Transverse colon (tissue), 4 donors: ENCODE measurements around the gene RAD23B. TPM values are rescaled to one million over a fixed set of nuclear protein-coding genes. Genes with fewer than 3 reads are reported as not detected.

Experiments
- DNase-seq: peaks from one replicate; pipeline ENCODE4 v3.0.0-alpha.2; 2019
- H3K27ac ChIP-seq, 4 donors: fragments of 200-600 bp; sonication (generic); 2 replicates each; pipeline ENCODE4 v1.5.1; 2016 to 2018; ENCODE audit warnings: inconsistent platforms in 4 of 4
- H3K27me3 ChIP-seq: fragments of 200-600 bp; sonication (generic); 2 replicates; pipeline ENCODE4 v1.5.1; 2017; ENCODE audit warnings: inconsistent platforms
- H3K36me3 ChIP-seq, 4 donors: fragments of 200-600 bp; sonication (generic); 2 replicates each; pipeline ENCODE4 v1.5.1; 2017 to 2019; ENCODE audit warnings: inconsistent platforms in 4 of 4
- H3K4me1 ChIP-seq, 4 donors: fragments of 200-600 bp; sonication (generic); 2 replicates each; pipeline ENCODE4 v1.5.1; 2017 to 2020; ENCODE audit warnings: inconsistent platforms in 4 of 4
- H3K4me3 ChIP-seq, 4 donors: fragments of 200-600 bp; sonication (generic); 1 replicate in 1 of 4; 2 replicates in 3 of 4; pipeline versions ENCODE4 v1.5.1 to v1.6.1; 2017 to 2019; ENCODE audit warnings: inconsistent platforms in 4 of 4
- H3K9me3 ChIP-seq, 2 donors: fragments of 200-600 bp; sonication (generic); 2 replicates each; pipeline ENCODE4 v1.5.1; 2017 to 2019; ENCODE audit warnings: inconsistent platforms in 2 of 2
- EP300 ChIP-seq: sonication (generic); formaldehyde crosslinking; IDR thresholded peaks from one replicate; pipeline ENCODE4 v1.6.1; 2017; ENCODE audit warnings: antibody characterized with exemption, low read depth
- POLR2A ChIP-seq: fragments of 450-650 bp; IDR thresholded peaks from one replicate; pipeline ENCODE4 v1.6.1; 2016; ENCODE audit warnings: antibody characterized with exemption, mild to moderate bottlenecking, moderate library complexity
- POLR2AphosphoS5 ChIP-seq, 3 donors: sonication (generic); formaldehyde crosslinking; IDR thresholded peaks; one replicate each; pipeline ENCODE4 v1.6.1; 2016; ENCODE audit warnings: antibody characterized with exemption in 3 of 3
- WGBS, 2 donors: methylation state at CpG; one replicate each; pipeline ENCODE4 v1.1.5; 2018; ENCODE audit warnings: low coverage in 1 of 2; 5-methylcytosine and 5-hydroxymethylcytosine counted together
- in situ Hi-C, 4 donors: fragments of 200-750 bp; cut with MboI; loops; one replicate each; pipeline versions ENCODE4 v1.15.0 to v1.15.1; 2017; ENCODE audit warnings: low sequenced_read_pairs in 3 of 4, low pct_ligation_motif_present in 1 of 4, low pct_unique_long_range_greater_than_20kb in 1 of 4
- intact Hi-C: fragments of 100-400 bp; cut with DNase I; formaldehyde crosslinking; loops from one replicate; pipeline ENCODE4 v1.15.1; 2023; ENCODE audit warnings: low total_unique reads
- total RNA-seq, 4 donors: library from RNA; depleted of rRNA; stranded (reverse); fragments of >200 nt; gene quantifications; one replicate each; pipeline ENCODE4 v1.1.0, GENCODE V29; 2016
- TF ChIP-seq, protein P1 (sequence below), 5 experiments: fragments of 200-600 bp in 3 of 5; fragments of 450-650 bp in 2 of 5; sonication (generic) in 3 of 5; IDR thresholded peaks; 1 replicate in 2 of 5; 2 replicates in 3 of 5; pipeline ENCODE4 v1.5.1; 2016 to 2017; ENCODE audit warnings: antibody characterized with exemption in 5 of 5, inconsistent platforms in 3 of 5, mild to moderate bottlenecking in 2 of 5, moderate library complexity in 1 of 5

RAD23B gene
- total RNA-seq, 4 donors from 2014 or later: 41.8 to 75.2 (median 54.9) TPM

DNA sequence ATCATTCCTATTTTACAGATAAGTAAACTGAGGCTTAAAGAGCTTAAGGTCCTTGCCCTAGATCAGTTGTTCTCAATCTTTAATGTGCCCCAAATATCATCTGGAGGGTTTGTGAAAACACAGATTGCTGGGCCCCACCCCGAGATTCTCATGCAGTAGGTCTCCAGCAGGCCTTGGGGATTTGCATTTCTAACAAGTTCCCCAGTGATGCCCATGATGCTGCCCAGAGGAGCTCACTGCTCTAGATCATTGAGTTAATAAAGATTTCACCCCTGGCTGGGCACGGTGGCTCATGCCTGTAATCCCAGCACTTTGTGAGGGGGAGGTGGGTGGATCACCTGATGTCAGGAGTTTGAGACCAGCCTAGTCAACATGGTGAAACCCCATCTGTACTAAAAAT is 42.8 kb upstream of the RAD23B start:
- Histone ChIP-seq H3K4me3 (no peak overlapping the region), H3K4me1 (peaks cover 6 to 11% (median 10%) of the 10 kb centered on the region in 4 donors), H3K9me3 (no peaks in the 10 kb centered on the region), H3K36me3 (no peaks in the 10 kb centered on the region), H3K27ac (no peak overlapping the region), H3K27me3 (no peaks in the 10 kb centered on the region)
- 67 to 91% methylated on average over 1 to 2 of the region's 2 CpGs for WGBS, 2 donors
- TF ChIP-seq, protein P1, sequence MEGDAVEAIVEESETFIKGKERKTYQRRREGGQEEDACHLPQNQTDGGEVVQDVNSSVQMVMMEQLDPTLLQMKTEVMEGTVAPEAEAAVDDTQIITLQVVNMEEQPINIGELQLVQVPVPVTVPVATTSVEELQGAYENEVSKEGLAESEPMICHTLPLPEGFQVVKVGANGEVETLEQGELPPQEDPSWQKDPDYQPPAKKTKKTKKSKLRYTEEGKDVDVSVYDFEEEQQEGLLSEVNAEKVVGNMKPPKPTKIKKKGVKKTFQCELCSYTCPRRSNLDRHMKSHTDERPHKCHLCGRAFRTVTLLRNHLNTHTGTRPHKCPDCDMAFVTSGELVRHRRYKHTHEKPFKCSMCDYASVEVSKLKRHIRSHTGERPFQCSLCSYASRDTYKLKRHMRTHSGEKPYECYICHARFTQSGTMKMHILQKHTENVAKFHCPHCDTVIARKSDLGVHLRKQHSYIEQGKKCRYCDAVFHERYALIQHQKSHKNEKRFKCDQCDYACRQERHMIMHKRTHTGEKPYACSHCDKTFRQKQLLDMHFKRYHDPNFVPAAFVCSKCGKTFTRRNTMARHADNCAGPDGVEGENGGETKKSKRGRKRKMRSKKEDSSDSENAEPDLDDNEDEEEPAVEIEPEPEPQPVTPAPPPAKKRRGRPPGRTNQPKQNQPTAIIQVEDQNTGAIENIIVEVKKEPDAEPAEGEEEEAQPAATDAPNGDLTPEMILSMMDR (IDR thresholded peaks at IDR 0.05): no peak
- TF ChIP-seq EP300: no peak
- no peak for TF ChIP-seq POLR2AphosphoS5 (IDR thresholded peaks at IDR 0.05)
- no peak for TF ChIP-seq POLR2A
- in situ Hi-C loops (no loop called here), intact Hi-C loops (loop anchor here (10.0 kb wide), 1 partner anchor 105 kb away; no protein-coding TSS in a partner anchor)
- no peak for DNase-seq

DNA sequence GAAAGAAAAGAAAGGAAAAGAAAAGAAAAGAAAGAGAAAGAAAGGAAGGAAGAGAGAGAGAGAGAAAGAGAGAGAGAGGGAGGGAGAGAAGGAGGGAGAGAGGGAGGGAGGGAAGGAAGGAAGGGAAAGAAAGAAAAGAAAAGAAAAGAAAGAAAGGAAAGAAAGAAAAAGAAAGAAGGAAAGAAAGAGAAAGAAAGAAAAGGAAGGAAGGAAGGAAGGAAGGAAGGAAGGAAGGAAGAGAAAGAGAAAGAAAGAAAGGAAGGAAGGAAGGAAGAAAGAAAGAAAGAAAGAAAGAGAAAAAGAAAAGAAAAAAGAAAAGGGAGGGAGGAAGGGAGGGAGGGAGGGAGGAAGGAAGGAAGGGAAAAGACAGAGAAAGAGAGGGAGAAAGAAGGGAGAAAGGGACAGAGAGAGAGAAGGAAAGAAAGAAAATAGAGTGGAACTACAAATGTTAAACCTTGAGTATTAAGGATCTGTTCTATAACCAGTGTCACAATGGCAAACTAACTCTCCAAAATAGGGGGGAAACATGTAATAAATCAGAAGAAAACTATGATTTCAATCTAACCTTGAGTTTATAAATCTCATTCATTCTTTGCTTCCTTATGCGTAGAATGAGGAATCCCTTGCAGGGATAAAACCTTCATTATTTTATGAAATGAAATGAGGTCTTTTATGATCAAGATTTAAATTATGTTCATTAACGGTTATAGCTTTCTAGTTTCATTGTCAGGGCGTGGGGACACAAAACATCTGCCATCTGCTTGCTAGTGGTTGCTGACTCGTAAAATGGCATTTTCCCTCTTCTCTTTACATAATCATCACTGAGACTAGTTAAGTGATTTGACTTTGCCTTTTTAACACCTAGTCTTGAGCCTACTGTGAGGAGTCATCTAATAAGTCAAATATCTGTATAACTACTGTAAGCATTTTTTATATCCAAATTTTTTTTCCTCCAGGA is 40.7 kb upstream of the RAD23B start:
- intact Hi-C loops: loop anchor here (10.0 kb wide), 1 partner anchor 102 kb away; no protein-coding TSS in a partner anchor
- in situ Hi-C loops: no loop called here
- Histone ChIP-seq H3K27me3 (no peaks in the 10 kb centered on the region), H3K27ac (no peak overlapping the region), H3K4me1 (peaks cover 6 to 11% (median 10%) of the 10 kb centered on the region in 4 donors), H3K9me3 (no peaks in the 10 kb centered on the region), H3K4me3 (no peak overlapping the region), H3K36me3 (no peaks in the 10 kb centered on the region)
- TF ChIP-seq, protein P1 (IDR thresholded peaks at IDR 0.05): no peak
- TF ChIP-seq EP300 (no peak), POLR2AphosphoS5 (IDR thresholded peaks at IDR 0.05) (no peak), POLR2A (no peak)
- WGBS, 2 donors: 34 to 45% methylated on average over 4 of the region's 4 CpGs
- DNase-seq: no peak

DNA sequence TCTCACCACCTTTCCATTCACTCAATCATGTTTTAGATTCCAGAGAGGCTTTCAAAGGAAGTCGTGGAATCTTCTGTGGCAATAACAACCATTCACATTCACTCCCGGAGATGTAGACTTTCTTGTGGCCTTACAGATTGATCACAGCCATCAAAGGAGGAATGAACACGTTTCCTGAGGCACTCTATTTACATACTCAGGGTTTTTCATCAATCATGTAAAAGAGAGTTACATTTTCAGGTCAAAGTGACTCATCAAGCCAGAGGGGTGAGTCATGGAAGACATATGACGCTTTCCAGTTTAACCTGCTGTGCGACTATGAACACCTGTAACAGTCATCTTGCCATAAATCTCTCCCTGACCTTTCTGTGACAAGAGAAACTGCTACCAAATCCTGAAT is 39.3 kb upstream of the RAD23B start:
- Histone ChIP-seq H3K27ac (peak overlapping the region in 2 of 4 donors; percentile 46 to 50), H3K36me3 (no peaks in the 10 kb centered on the region), H3K27me3 (no peaks in the 10 kb centered on the region), H3K9me3 (no peaks in the 10 kb centered on the region), H3K4me1 (peaks cover 6 to 11% (median 10%) of the 10 kb centered on the region in 4 donors), H3K4me3 (no peak overlapping the region)
- TF ChIP-seq POLR2A (no peak), POLR2AphosphoS5 (IDR thresholded peaks at IDR 0.05) (peak in 2 of 3 donors; percentile 85 to 88)
- WGBS, 2 donors: 38 to 40% methylated on average over 2 to 5 of the region's 5 CpGs
- in situ Hi-C loops: no loop called here
- DNase-seq: peak; percentile 65
- intact Hi-C loops: loop anchor here (10.0 kb wide), 1 partner anchor 101 kb away; no protein-coding TSS in a partner anchor

DNA sequence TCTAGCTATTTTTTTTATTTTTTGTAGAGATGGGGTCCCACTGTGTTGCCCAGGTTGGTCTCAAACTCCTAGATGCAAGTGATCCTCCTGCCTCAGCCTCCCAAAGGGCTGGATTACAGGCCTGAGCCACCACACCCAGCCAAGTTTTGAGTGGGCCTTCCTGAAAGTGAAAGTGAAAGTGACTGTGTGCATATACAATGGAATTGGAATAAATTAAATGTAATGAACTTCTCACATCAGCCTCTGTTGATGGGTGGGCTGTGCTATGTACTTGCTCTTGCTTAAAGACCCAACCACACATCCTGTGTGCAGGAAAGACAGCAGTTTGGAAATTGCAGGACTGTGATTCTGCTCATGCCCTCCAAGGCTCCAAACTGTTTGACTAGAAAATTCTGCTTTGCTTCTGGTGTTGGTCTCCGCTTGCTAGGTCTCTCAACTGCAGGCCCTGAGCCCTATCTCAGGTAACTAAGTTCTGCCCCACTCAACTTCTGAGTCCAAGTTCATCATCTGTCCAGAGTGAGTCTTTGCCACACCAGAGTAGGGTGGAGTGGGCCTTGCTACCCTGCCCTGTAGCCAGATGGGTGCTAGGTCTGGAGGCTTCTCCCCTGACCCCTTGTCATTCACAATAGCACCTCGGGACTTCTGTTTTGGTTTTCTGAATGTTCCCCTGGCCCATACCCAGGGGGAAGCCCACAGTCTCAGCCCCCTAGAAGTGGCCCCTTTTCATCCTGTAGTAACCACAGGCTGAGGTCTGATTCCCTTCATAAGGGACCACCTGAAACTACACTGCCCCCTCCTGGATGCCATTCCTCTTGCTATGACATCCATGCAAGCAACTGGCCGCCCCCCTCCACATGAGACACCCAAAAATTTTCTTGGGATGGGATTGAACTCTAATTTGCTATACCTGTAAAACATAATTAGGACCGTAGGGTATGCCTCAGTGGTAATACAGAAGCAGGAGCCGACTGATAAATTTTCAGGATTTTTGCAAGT is 36.5 kb upstream of the RAD23B start:
- WGBS, 2 donors: 71 to 88% methylated on average over 1 to 5 of the region's 5 CpGs
- H3K36me3 ChIP-seq: no peaks in the 10 kb centered on the region
- H3K27me3 ChIP-seq: no peaks in the 10 kb centered on the region
- TF ChIP-seq, protein P1 (IDR thresholded peaks at IDR 0.05): no peak
- TF ChIP-seq EP300: no peak
- TF ChIP-seq POLR2A: no peak
- TF ChIP-seq POLR2AphosphoS5 (IDR thresholded peaks at IDR 0.05): no peak
- in situ Hi-C loops (no loop called here), intact Hi-C loops (loop anchor here (10.0 kb wide), 1 partner anchor 98 kb away; no protein-coding TSS in a partner anchor)
- DNase-seq: no peak
- H3K4me3 ChIP-seq: no peak overlapping the region
- H3K9me3 ChIP-seq: no peaks in the 10 kb centered on the region
- peaks cover 6 to 11% (median 10%) of the 10 kb centered on the region in 4 donors for H3K4me1 ChIP-seq
- no peak overlapping the region for H3K27ac ChIP-seq
